Astrocyte (in vitro differentiated cells and primary cell): Measurements from ENCODE around the gene VSTM1. TPM values are rescaled to one million over a fixed set of nuclear protein-coding genes. Genes with fewer than 3 reads are reported as not detected.
"Not testable (repeated sequence)": the region's sequence is repeated elsewhere in the genome, so short reads cannot be mapped to it uniquely, and the experiment has no call there.

ENCODE experiments used
- DNase-seq: peaks from one replicate; pipeline ENCODE4 v3.0.0-alpha.2; 2010; ENCODE audit warnings: low read depth
- FAIRE-seq: peaks from 2 replicates; lab custom pipeline; 2011; peaks lifted over from hg19 to GRCh38; lab: Jason Lieb, UNC
- H2AFZ ChIP-seq: 2 replicates; pipeline ENCODE4 v1.6.0; 2012; ENCODE audit warnings: low read depth, low read length, inconsistent platforms
- H3K27ac ChIP-seq: 2 replicates; pipeline ENCODE4 v1.5.1; 2011; ENCODE audit warnings: low read depth, low read length, inconsistent platforms
- H3K27me3 ChIP-seq: 2 replicates; pipeline ENCODE4 v1.6.0; 2011; ENCODE audit warnings: low read length, inconsistent platforms; ENCODE audit not compliant: insufficient read depth
- H3K36me3 ChIP-seq: 2 replicates; pipeline ENCODE4 v1.5.1; 2011; ENCODE audit warnings: low read length, inconsistent platforms; ENCODE audit not compliant: insufficient read depth
- H3K4me1 ChIP-seq: 2 replicates; pipeline ENCODE4 v1.5.1; 2011; ENCODE audit warnings: low read length, inconsistent platforms; ENCODE audit not compliant: insufficient read depth
- H3K4me2 ChIP-seq: 2 replicates; pipeline ENCODE4 v1.6.0; 2012; ENCODE audit warnings: low read length, inconsistent platforms
- H3K4me3 ChIP-seq: 2 replicates; pipeline ENCODE4 v1.5.1; 2011; ENCODE audit warnings: low read depth, mild to moderate bottlenecking, low read length, inconsistent platforms; ENCODE audit not compliant: insufficient read depth
- H3K79me2 ChIP-seq: 2 replicates; pipeline ENCODE4 v1.6.0; 2012; ENCODE audit warnings: mild to moderate bottlenecking, low read length, inconsistent platforms; ENCODE audit not compliant: insufficient read depth
- H3K9ac ChIP-seq: 2 replicates; pipeline ENCODE4 v1.6.0; 2012; ENCODE audit warnings: mild to moderate bottlenecking, low read length, inconsistent platforms
- H3K9me3 ChIP-seq: 2 replicates; pipeline ENCODE4 v1.5.1; 2012; ENCODE audit warnings: low read depth, mild to moderate bottlenecking, low read length, inconsistent platforms; ENCODE audit not compliant: insufficient read depth
- H4K20me1 ChIP-seq: 2 replicates; pipeline ENCODE4 v1.6.0; 2012; ENCODE audit warnings: low read length, inconsistent platforms; ENCODE audit not compliant: insufficient read depth
- H3K27ac Mint-ChIP-seq: one replicate; pipeline ENCODE4 v1.8.0; 2021; ENCODE audit warnings: mild to moderate bottlenecking, mixed read lengths; ENCODE audit not compliant: unreplicated experiment
- H3K27me3 Mint-ChIP-seq: one replicate; pipeline ENCODE4 v1.8.0; 2021; ENCODE audit warnings: low read depth, mixed read lengths; ENCODE audit not compliant: unreplicated experiment
- H3K36me3 Mint-ChIP-seq: one replicate; pipeline ENCODE4 v1.8.0; 2021; ENCODE audit warnings: low read depth, mixed read lengths; ENCODE audit not compliant: unreplicated experiment
- H3K4me1 Mint-ChIP-seq: one replicate; pipeline ENCODE4 v1.8.0; 2021; ENCODE audit warnings: low read depth, mixed read lengths; ENCODE audit not compliant: unreplicated experiment
- H3K4me3 Mint-ChIP-seq: one replicate; pipeline ENCODE4 v1.8.0; 2021; ENCODE audit warnings: mild to moderate bottlenecking, moderate library complexity, mixed read lengths; ENCODE audit not compliant: unreplicated experiment
- H3K9me3 Mint-ChIP-seq: one replicate; pipeline ENCODE4 v1.8.0; 2021; ENCODE audit warnings: mild to moderate bottlenecking, mixed read lengths; ENCODE audit not compliant: unreplicated experiment
- CTCF ChIP-seq: IDR thresholded peaks from 2 replicates; pipeline ENCODE4 v1.5.1; 2011; ENCODE audit warnings: low read depth, mild to moderate bottlenecking, inconsistent platforms, low read length, moderate library complexity; ENCODE audit not compliant: insufficient read depth
- EZH2 ChIP-seq: IDR thresholded peaks from 2 replicates; pipeline ENCODE4 v1.6.1; 2012; ENCODE audit warnings: mild to moderate bottlenecking, low read length, inconsistent platforms; ENCODE audit not compliant: insufficient read depth
- total RNA-seq: library from RNA; stranded (reverse); gene quantifications from 2 replicates; pipeline ENCODE4 v1.2.1, GENCODE V29; 2021

VSTM1 gene
- total RNA-seq, 1 donor from 2014 or later = 0.68 TPM

GRCh38 chr19:54096617-54097106 lies 33.0 kb upstream of the VSTM1 start:
- peak overlapping the region; percentile 81 for H3K4me2 ChIP-seq
- no peaks in the 10 kb centered on the region for H3K36me3 Mint-ChIP-seq
- H3K27me3 Mint-ChIP-seq = peaks cover 14% of the 10 kb centered on the region
- H3K27ac Mint-ChIP-seq = peak overlapping the region; percentile 18
- H3K9me3 Mint-ChIP-seq = no peaks in the 10 kb centered on the region
- H4K20me1 ChIP-seq = no peaks in the 10 kb centered on the region
- peak overlapping the region; percentile 63 for H3K9ac ChIP-seq
- DNase-seq (peak; percentile 42), FAIRE-seq (no peak)
- H3K4me3 ChIP-seq = no peak overlapping the region
- no peaks in the 10 kb centered on the region for H3K79me2 ChIP-seq
- peaks cover 4% of the 10 kb centered on the region for H3K9me3 ChIP-seq
- H2AFZ ChIP-seq = peak overlapping the region; percentile 87
- H3K36me3 ChIP-seq = no peaks in the 10 kb centered on the region
- no peak for TF ChIP-seq EZH2
- TF ChIP-seq CTCF = peak; percentile 9
- peak overlapping the region; percentile 45 for H3K4me3 Mint-ChIP-seq
- H3K27ac ChIP-seq = no peak overlapping the region
- no peaks in the 10 kb centered on the region for H3K27me3 ChIP-seq
- no peaks in the 10 kb centered on the region for H3K4me1 Mint-ChIP-seq
- H3K4me1 ChIP-seq = peaks cover 5% of the 10 kb centered on the region

GRCh38 chr19:54095859-54096616 lies 32.3 kb upstream of the VSTM1 start:
- not testable (repeated sequence) for H3K79me2 ChIP-seq, H3K4me1 Mint-ChIP-seq, H3K9me3 ChIP-seq, FAIRE-seq, H4K20me1 ChIP-seq, H3K4me1 ChIP-seq, H3K27me3 ChIP-seq, H3K36me3 ChIP-seq, H3K27ac Mint-ChIP-seq, H3K9me3 Mint-ChIP-seq, H3K36me3 Mint-ChIP-seq, H3K27ac ChIP-seq
- DNase-seq = peak; percentile 46
- Histone ChIP-seq H3K4me2 (peak overlapping the region; percentile 81), H3K9ac (peak overlapping the region; percentile 63), H2AFZ (peak overlapping the region; percentile 87), H3K4me3 (peak overlapping the region; percentile 28)
- Mint-ChIP-seq H3K4me3 (peak overlapping the region; percentile 60), H3K27me3 (peaks cover 14% of the 10 kb centered on the region)

- no peaks in the 10 kb centered on the region for H3K36me3 Mint-ChIP-seq
- Histone ChIP-seq H2AFZ (peak overlapping the region; percentile 87), H3K9ac (peak overlapping the region; percentile 31), H3K27ac (no peak overlapping the region), H3K9me3 (peaks cover 4% of the 10 kb centered on the region), H4K20me1 (no peaks in the 10 kb centered on the region), H3K36me3 (no peaks in the 10 kb centered on the region), H3K79me2 (no peaks in the 10 kb centered on the region), H3K4me1 (peaks cover 5% of the 10 kb centered on the region), H3K4me2 (peak overlapping the region; percentile 81), H3K27me3 (no peaks in the 10 kb centered on the region), H3K4me3 (peak overlapping the region; percentile 28)
- FAIRE-seq = no peak
- no peaks in the 10 kb centered on the region for H3K4me1 Mint-ChIP-seq
- TF ChIP-seq CTCF (no peak), EZH2 (no peak)
- no peak for DNase-seq
- no peaks in the 10 kb centered on the region for H3K9me3 Mint-ChIP-seq
- no peak overlapping the region for H3K4me3 Mint-ChIP-seq
- no peak overlapping the region for H3K27ac Mint-ChIP-seq
- H3K27me3 Mint-ChIP-seq = peaks cover 14% of the 10 kb centered on the region
Observed at GRCh38 chr19:54095136-54095858, 31.6 kb upstream of the VSTM1 start.
